Measurements from ENCODE around the gene MAP1A.
"Not testable (repeated sequence)": the region's sequence is repeated elsewhere in the genome, so short reads cannot be mapped to it uniquely, and the experiment has no call there.

MAP1A gene

DNA sequence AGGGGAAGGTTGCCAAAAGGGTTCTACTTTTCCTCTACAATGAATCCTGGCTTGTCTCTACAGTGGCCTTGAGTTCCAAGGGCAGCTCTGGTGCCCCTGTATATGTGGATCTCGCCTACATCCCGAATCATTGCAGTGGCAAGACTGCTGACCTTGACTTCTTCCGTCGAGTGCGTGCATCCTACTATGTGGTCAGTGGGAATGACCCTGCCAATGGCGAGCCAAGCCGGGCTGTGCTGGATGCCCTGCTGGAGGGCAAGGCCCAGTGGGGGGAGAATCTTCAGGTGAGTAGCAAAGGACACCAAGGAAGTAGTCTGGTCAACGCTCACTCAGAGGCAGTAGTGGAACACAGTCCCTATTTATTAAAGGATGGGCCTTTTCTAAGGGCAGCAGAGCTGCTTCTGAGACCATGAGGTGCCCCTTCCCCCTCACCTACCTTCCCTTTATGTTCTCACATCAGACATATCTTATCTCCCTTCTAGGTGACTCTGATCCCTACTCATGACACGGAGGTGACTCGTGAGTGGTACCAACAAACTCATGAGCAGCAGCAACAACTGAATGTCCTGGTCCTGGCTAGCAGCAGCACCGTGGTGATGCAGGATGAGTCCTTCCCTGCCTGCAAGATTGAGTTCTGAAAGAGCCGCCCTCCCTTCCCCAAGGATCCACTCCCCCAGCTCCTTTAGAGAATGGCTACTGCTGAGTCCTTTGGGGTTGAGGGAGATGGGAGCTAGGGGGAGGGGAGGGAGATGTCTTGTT, 12.4 kb downstream of the MAP1A start:
- DNase-seq (ENCODE audit: low read depth in 3 of 3): no peak

GRCh38 chr15:43531018-43531670, 13.7 kb downstream of the MAP1A start:
- no peak for DNase-seq (ENCODE audit: low read depth in 3 of 3)

GRCh38 chr15:43532826-43533225, 15.4 kb downstream of the MAP1A start:
- not testable (repeated sequence) for DNase-seq (ENCODE audit: low read depth in 3 of 3)

GRCh38 chr15:43534897-43535296, 17.5 kb downstream of the MAP1A start:
- DNase-seq (ENCODE audit: low read depth in 3 of 3): no peak

GRCh38 chr15:43538091-43538490, 20.7 kb downstream of the MAP1A start:
- no peak for DNase-seq (ENCODE audit: low read depth in 3 of 3)

- DNase-seq (ENCODE audit: low read depth in 3 of 3): no peak
Measured at GRCh38 chr15:43541785-43542184, 24.4 kb downstream of the MAP1A start.

DNA sequence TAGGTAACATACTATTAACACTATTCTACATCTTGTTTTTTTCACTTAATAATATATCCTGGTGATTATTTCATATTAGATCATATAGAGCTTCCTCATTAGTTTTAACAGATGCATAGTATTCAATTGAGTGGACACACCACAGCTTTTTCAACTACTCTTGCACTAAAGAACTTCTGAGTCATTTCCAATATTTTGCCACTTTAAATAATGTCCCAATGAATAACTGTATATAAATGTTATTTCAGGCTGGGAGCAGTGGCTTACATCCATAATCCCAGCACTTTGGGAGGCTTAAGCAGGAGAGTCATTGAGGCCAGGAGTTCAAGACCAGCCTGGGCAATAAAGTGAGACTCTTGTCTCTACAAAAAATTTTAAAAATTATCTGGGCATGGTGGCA, 26.9 kb downstream of the MAP1A start:
- DNase-seq (ENCODE audit: low read depth in 3 of 3): no peak

- no peak for DNase-seq (ENCODE audit: low read depth in 3 of 3)
Measured at GRCh38 chr15:43545426-43545825, 28.0 kb downstream of the MAP1A start.

GRCh38 chr15:43547539-43547938, 30.1 kb downstream of the MAP1A start:
- DNase-seq (ENCODE audit: low read depth in 3 of 3): no peak

GRCh38 chr15:43550527-43551363, 33.3 kb downstream of the MAP1A start:
- no peak for DNase-seq (ENCODE audit: low read depth in 3 of 3)

- no peak for DNase-seq (ENCODE audit: low read depth in 3 of 3)
Measured at GRCh38 chr15:43552256-43552655, 34.8 kb downstream of the MAP1A start.

DNA sequence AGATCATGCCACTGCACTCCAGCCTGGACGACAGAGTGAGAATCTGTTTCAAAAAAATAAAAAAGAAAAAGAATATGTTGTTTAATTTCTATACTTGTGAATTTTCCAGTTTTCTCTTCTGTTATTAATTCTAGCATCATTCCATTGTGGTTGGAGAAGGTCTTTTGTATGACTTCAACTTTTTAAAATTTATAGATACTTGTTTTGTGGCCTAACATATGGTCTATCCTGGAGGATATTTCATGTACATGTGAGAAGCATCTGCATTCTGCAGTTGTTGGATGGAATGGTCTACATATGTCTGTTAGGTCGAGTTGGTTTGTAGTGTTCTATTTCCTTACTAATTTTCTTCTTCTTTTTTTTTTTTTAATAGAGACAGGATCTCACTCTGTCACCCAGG, 35.6 kb downstream of the MAP1A start:
- DNase-seq (ENCODE audit: low read depth in 3 of 3): no peak

DNA sequence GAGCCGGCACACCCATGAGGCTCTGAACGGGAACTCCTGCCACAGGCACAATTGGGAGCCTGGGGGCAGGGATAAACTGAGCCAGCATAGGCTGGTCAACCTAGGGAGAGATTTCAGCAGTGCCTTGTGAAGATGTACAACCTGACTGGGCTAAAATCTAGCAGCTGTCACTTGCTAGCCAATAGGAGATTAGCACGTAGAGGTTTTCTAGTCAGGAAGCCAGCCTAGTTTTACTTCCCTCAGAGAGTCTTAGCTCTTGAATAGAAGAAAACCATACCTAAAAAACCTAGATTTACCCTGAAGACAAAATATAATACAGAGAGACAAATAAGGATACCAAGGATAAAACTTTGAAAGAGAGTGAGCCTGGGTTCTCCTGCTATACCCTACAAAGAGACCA, 45.3 kb downstream of the MAP1A start:
- DNase-seq (ENCODE audit: low read depth in 3 of 3): not testable (repeated sequence)

GRCh38 chr15:43563793-43564192, 46.4 kb downstream of the MAP1A start:
- DNase-seq (ENCODE audit: low read depth in 3 of 3): not testable (repeated sequence)

DNA sequence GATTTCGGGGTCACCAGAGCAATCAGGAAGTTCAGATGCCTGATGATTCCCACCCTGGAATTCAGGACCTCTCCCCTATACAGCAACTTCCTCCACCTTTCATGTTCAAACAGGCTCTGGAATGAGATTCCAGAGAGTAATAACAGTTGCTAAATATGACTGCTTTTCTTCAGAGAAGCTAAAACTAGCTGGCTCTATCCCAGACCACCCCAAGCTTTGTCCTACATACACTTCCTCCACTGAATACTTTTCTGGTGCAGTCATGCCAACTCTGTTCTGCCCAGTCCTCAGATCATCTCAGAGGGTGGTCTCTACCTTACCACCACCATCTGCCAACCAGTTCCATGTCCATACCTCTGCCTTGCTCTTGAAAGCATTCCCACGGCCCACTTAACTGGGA, 49.2 kb downstream of the MAP1A start:
- not testable (repeated sequence) for DNase-seq (ENCODE audit: low read depth in 3 of 3)

DNA sequence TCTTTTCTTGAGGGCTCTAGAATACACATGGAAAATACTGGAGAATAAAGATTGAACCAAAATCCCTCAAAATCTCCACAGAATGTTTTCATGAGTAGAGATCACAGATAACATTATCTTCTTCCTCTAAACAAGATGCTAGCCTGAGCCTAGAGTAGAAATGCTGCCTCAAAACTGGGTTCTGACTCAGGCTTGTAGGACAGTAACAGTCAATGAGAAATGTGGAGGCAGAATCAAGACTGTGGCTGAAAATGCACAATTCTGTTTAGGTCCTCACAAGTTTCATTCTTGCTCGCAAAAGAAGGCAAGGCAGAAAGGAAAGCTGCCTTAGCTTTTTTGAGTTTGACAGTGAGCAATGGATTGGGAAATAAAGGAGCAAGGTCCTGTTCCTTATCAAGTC, 57.2 kb downstream of the MAP1A start:
- not testable (repeated sequence) for DNase-seq (ENCODE audit: low read depth in 3 of 3)

Data from stimulated activated CD4-positive, alpha-beta T cell treated with anti-CD3 and anti-CD28 coated beads, TNF-alpha, amount 100 ng/mL, for 24 hours (primary cell).